Neural cell (in vitro differentiated cells): Measurements from ENCODE around the gene SLC4A5. TPM values are rescaled to one million over a fixed set of nuclear protein-coding genes. Genes with fewer than 3 reads are reported as not detected.

Experiments used
- H2AFZ ChIP-seq: fragments of 200-600, 300-800 bp; sonication (generic), shearing (Covaris generic); 2 replicates; pipeline ENCODE4 v1.6.0; 2014; ENCODE audit warnings: low read depth, mild to moderate bottlenecking, antibody characterized with exemption, low read length, moderate library complexity
- H3F3A ChIP-seq: fragments of 200-600 bp; shearing (Covaris generic); 2 replicates; pipeline ENCODE4 v1.6.1; 2016; ENCODE audit warnings: mild to moderate bottlenecking, moderate library complexity, mixed read lengths, antibody characterized with exemption, low read length; ENCODE audit not compliant: insufficient read depth, poor library complexity, severe bottlenecking
- H3K27ac ChIP-seq: fragments of 200-600, 300-800 bp; sonication (generic), shearing (Covaris generic); 2 replicates; pipeline ENCODE4 v1.5.1; 2014; ENCODE audit warnings: mild to moderate bottlenecking, low read length, moderate library complexity
- H3K27me3 ChIP-seq: fragments of 300-800, 200-600 bp; sonication (generic), shearing (Covaris generic); 2 replicates; pipeline ENCODE4 v1.6.0; 2014; ENCODE audit warnings: mild to moderate bottlenecking, low read depth, low read length, moderate library complexity; ENCODE audit not compliant: insufficient read depth
- H3K36me3 ChIP-seq: fragments of 300-800, 200-600 bp; sonication (generic), shearing (Covaris generic); 2 replicates; pipeline ENCODE4 v1.5.1; 2014; ENCODE audit warnings: mild to moderate bottlenecking, antibody characterized with exemption, low read length, moderate library complexity; ENCODE audit not compliant: insufficient read depth
- H3K4me2 ChIP-seq: fragments of 300-800, 200-600 bp; sonication (generic), shearing (Covaris generic); 2 replicates; pipeline ENCODE4 v1.6.0; 2014; ENCODE audit warnings: mild to moderate bottlenecking, low read length
- H3K4me3 ChIP-seq: fragments of 300-800, 200-600 bp; sonication (generic), shearing (Covaris generic); 2 replicates; pipeline ENCODE4 v1.5.1; 2014; ENCODE audit warnings: mild to moderate bottlenecking, low read length, moderate library complexity
- H3K79me2 ChIP-seq: fragments of 200-600 bp; shearing (Covaris generic); replicated peaks from 2 replicates; pipeline ENCODE4 v1.6.0; 2014; ENCODE audit warnings: mild to moderate bottlenecking, low read length, moderate library complexity; ENCODE audit not compliant: insufficient read depth
- H3K9ac ChIP-seq: fragments of 300-800, 200-600 bp; sonication (generic), shearing (Covaris generic); 2 replicates; pipeline ENCODE4 v1.6.1; 2016; ENCODE audit warnings: mild to moderate bottlenecking, low read length, mixed read lengths
- H3K9me2 ChIP-seq: fragments of 200-600 bp; shearing (Covaris generic); 2 replicates; pipeline ENCODE4 v1.6.1; 2016; ENCODE audit warnings: mild to moderate bottlenecking, low read length, mixed read lengths; ENCODE audit not compliant: insufficient read depth
- H3K9me3 ChIP-seq: fragments of 200-600, 300-800 bp; sonication (generic), shearing (Covaris generic); 2 replicates; pipeline ENCODE4 v1.6.1; 2016; ENCODE audit warnings: mild to moderate bottlenecking, mixed run types, low read length, moderate library complexity, mixed read lengths
- H4K20me1 ChIP-seq: fragments of 200-600 bp; shearing (Covaris generic); 2 replicates; pipeline ENCODE4 v1.6.1; 2016; ENCODE audit warnings: mild to moderate bottlenecking, mixed run types; ENCODE audit not compliant: insufficient read depth
- CTCF ChIP-seq: fragments of 450-650 bp; IDR thresholded peaks from 2 replicates; pipeline ENCODE4 v1.5.1; 2014; ENCODE audit warnings: antibody characterized with exemption, mild to moderate bottlenecking, moderate library complexity; ENCODE audit not compliant: poor library complexity, severe bottlenecking
- EP300 ChIP-seq: fragments of 450-650 bp; conservative IDR thresholded peaks from 2 replicates; pipeline ENCODE4 v1.6.1; 2014; ENCODE audit warnings: antibody characterized with exemption, mild to moderate bottlenecking, moderate library complexity; ENCODE audit not compliant: poor library complexity, severe bottlenecking
- EZH2 ChIP-seq: fragments of 200-600, 300-800 bp; shearing (Covaris generic), sonication (generic); IDR thresholded peaks from 2 replicates; pipeline ENCODE4 v1.6.1; 2014; ENCODE audit warnings: antibody characterized with exemption, low read length, borderline replicate concordance, mild to moderate bottlenecking; ENCODE audit not compliant: insufficient read depth, poor library complexity, severe bottlenecking
- MXI1 ChIP-seq: fragments of 450-650 bp; conservative IDR thresholded peaks from 2 replicates; pipeline ENCODE4 v1.6.1; 2014; ENCODE audit warnings: antibody characterized with exemption, mild to moderate bottlenecking; ENCODE audit not compliant: poor library complexity, severe bottlenecking
- POLR2AphosphoS5 ChIP-seq: IDR thresholded peaks from 2 replicates; pipeline ENCODE4 v1.6.1; 2012
- RAD21 ChIP-seq: fragments of 450-650 bp; conservative IDR thresholded peaks from 2 replicates; pipeline ENCODE4 v1.6.1; 2014; ENCODE audit warnings: antibody characterized with exemption, mild to moderate bottlenecking, moderate library complexity
- REST ChIP-seq: IDR thresholded peaks from 2 replicates; pipeline ENCODE4 v1.6.1; 2012; ENCODE audit warnings: borderline replicate concordance
- SMC3 ChIP-seq: fragments of 450-650 bp; conservative IDR thresholded peaks from 2 replicates; pipeline ENCODE4 v1.6.1; 2014; ENCODE audit warnings: antibody characterized with exemption, mild to moderate bottlenecking, moderate library complexity; ENCODE audit not compliant: poor library complexity
- TAF1 ChIP-seq: IDR thresholded peaks from 2 replicates; pipeline ENCODE4 v1.6.1; 2012; ENCODE audit warnings: low read depth
- polyA plus RNA-seq: library from polyadenylated mRNA; depleted of rRNA; stranded (reverse); fragments of >200 nt; gene quantifications from 2 replicates; pipeline ENCODE4 v1.2.3, GENCODE V29; 2014

Gene SLC4A5
- polyA plus RNA-seq, 1 donor from 2014 or later = 3.9 TPM

GRCh38 chr2:74327627-74328026 lies 15.6 kb downstream of the SLC4A5 start:
- Histone ChIP-seq H2AFZ (no peak overlapping the region), H3K79me2 (no peaks in the 10 kb centered on the region), H3K9me2 (no peaks in the 10 kb centered on the region), H3K4me2 (no peak overlapping the region), H3K27me3 (no peaks in the 10 kb centered on the region), H3K36me3 (no peaks in the 10 kb centered on the region), H3K9me3 (no peaks in the 10 kb centered on the region), H3F3A (no peaks in the 10 kb centered on the region), H3K27ac (no peak overlapping the region), H3K9ac (no peak overlapping the region), H3K4me3 (no peak overlapping the region), H4K20me1 (no peaks in the 10 kb centered on the region)
- TF ChIP-seq TAF1 (no peak), EP300 (no peak), EZH2 (no peak), SMC3 (no peak), MXI1 (no peak), CTCF (no peak), REST (no peak), POLR2AphosphoS5 (no peak)

- H2AFZ ChIP-seq = no peak overlapping the region
- no peak overlapping the region for H3K4me2 ChIP-seq
- H3K27me3 ChIP-seq = no peaks in the 10 kb centered on the region
- H3F3A ChIP-seq = no peaks in the 10 kb centered on the region
- H3K36me3 ChIP-seq = no peaks in the 10 kb centered on the region
- H3K27ac ChIP-seq = no peak overlapping the region
- TF ChIP-seq RAD21 (no peak), MXI1 (no peak), SMC3 (no peak), EP300 (no peak), CTCF (no peak), POLR2AphosphoS5 (no peak), EZH2 (no peak)
- H3K9me3 ChIP-seq = no peaks in the 10 kb centered on the region
- no peaks in the 10 kb centered on the region for H3K79me2 ChIP-seq
- no peak overlapping the region for H3K4me3 ChIP-seq
- H3K9me2 ChIP-seq = no peaks in the 10 kb centered on the region
- H4K20me1 ChIP-seq = no peaks in the 10 kb centered on the region
- H3K9ac ChIP-seq = no peak overlapping the region
Observed at GRCh38 chr2:74327199-74327598, 16.0 kb downstream of the SLC4A5 start.
